Progenitor cell of endocrine pancreas (in vitro differentiated cells): ENCODE measurements around the gene RASSF5. TPM values are rescaled to one million over a fixed set of nuclear protein-coding genes. Genes with fewer than 3 reads are reported as not detected.

Experiments used
- DNase-seq: peaks from one replicate; pipeline ENCODE4 v3.0.0; 2021; ENCODE audit warnings: low spot score; ENCODE audit not compliant: unreplicated experiment
- H3K27ac Mint-ChIP-seq: 2 replicates; pipeline ENCODE4 v1.8.0; 2021; ENCODE audit warnings: mild to moderate bottlenecking, moderate library complexity, mixed read lengths
- H3K27me3 Mint-ChIP-seq: 2 replicates; pipeline ENCODE4 v1.8.0; 2021; ENCODE audit warnings: mixed read lengths
- H3K36me3 Mint-ChIP-seq: 2 replicates; pipeline ENCODE4 v1.8.0; 2022; ENCODE audit warnings: mixed read lengths; ENCODE audit not compliant: insufficient read depth
- H3K4me1 Mint-ChIP-seq: 2 replicates; pipeline ENCODE4 v1.8.0; 2021; ENCODE audit warnings: low read depth, mixed read lengths
- H3K4me3 Mint-ChIP-seq: 2 replicates; pipeline ENCODE4 v1.8.0; 2021; ENCODE audit warnings: low read depth, mild to moderate bottlenecking, moderate library complexity, mixed read lengths
- H3K9me3 Mint-ChIP-seq: 2 replicates; pipeline ENCODE4 v1.8.0; 2021; ENCODE audit warnings: low read depth, mixed read lengths
- CTCF ChIP-seq: fragments of 200-600 bp; sonication (generic); IDR thresholded peaks from one replicate; pipeline ENCODE4 v1.5.0; 2021; ENCODE audit warnings: antibody characterized with exemption, mild to moderate bottlenecking; ENCODE audit not compliant: unreplicated experiment
- total RNA-seq: library from RNA; stranded (reverse); gene quantifications from 2 replicates; pipeline ENCODE4 v1.2.1, GENCODE V29; 2021

The RASSF5 gene
- total RNA-seq, 1 donor from 2014 or later, result 7.0 TPM

DNA sequence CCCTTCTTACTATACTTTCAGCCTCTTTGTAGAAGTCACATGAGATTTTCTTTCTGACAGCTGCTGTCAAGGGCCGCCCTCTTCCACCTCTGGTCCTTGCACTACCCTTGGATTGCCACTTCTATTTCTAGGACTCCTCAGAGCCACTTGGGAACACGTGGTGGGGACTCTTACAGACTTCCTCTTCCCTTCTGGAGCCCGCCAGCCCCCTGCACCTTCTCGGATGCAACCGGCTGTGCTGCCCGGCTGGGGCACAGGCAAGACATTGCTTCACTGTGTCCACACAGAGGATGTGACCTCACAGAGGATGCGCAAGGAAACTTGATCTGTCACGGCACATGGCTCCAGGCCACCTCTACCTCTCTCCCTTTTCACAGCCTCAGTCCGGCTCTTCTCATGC is 39.4 kb upstream of the RASSF5 start:
- Mint-ChIP-seq H3K4me1 (peaks cover 10% of the 10 kb centered on the region), H3K36me3 (peaks cover 2% of the 10 kb centered on the region), H3K9me3 (no peaks in the 10 kb centered on the region), H3K27me3 (peaks cover 38% of the 10 kb centered on the region), H3K4me3 (no peak overlapping the region), H3K27ac (no peak overlapping the region)
- DNase-seq, result no peak
- TF ChIP-seq CTCF, result no peak

DNA sequence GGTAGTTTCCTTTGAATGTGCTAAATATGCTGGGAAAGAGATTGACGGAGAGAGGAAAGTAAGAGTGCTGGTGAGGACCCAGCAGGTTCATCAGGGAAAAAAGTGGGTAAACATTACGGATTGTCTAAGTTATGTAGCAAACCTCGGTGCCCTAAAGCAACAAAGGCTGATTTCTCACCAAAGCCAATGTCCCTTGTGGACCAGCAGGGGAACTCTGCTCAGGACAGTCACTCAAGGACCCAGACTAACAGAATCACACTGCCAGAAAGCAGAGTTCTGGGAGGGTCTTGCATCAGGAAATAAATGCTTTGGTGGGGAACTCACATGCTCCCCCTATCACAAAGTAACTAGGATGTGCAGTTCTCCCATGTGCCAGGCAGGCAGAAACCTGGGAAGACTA is 38.8 kb upstream of the RASSF5 start:
- H3K9me3 Mint-ChIP-seq, result no peaks in the 10 kb centered on the region
- peaks cover 10% of the 10 kb centered on the region for H3K4me1 Mint-ChIP-seq
- H3K4me3 Mint-ChIP-seq, result no peak overlapping the region

DNA sequence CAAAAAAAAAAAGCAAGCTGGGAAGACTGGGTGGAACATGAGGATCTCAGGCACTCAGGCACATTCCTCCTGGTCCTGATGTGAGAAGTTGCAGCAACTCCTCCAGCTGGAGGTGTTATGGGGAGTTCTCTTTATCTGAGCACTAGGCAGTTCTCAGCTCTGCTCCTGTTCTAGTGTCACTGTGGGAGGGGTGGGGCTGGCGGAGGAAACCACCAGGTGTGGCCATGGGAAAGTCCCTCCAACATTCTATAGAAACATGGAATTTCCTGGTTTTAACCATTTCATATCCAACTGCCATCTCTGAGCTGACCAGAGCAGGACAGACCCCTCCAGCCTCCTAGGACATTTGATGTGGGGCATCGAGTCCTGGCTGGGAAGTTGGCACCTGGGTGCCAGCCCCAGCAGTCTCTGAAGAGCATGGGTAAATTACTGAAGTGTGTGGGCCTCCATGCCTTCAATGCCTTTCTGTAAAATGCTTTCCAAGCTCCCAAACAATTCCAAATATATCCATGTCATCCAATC is 37.9 kb upstream of the RASSF5 start:
- H3K27ac Mint-ChIP-seq, result no peak overlapping the region
- no peak for DNase-seq
- no peak for TF ChIP-seq CTCF
- H3K36me3 Mint-ChIP-seq, result no peaks in the 10 kb centered on the region
- no peak overlapping the region for H3K4me3 Mint-ChIP-seq
- H3K4me1 Mint-ChIP-seq, result peaks cover 10% of the 10 kb centered on the region
- H3K9me3 Mint-ChIP-seq, result no peaks in the 10 kb centered on the region
- H3K27me3 Mint-ChIP-seq, result peaks cover 41% of the 10 kb centered on the region

More for the DNA sequence above, 38.8 kb upstream of the RASSF5 start:
- Mint-ChIP-seq H3K36me3 (no peaks in the 10 kb centered on the region), H3K27ac (no peak overlapping the region), H3K27me3 (peaks cover 41% of the 10 kb centered on the region)
- TF ChIP-seq CTCF, result peak; percentile 29
- DNase-seq, result no peak

- no peaks in the 10 kb centered on the region for H3K9me3 Mint-ChIP-seq
- no peak for DNase-seq
- no peak within 1 kb of the TSS for H3K27ac Mint-ChIP-seq
- H3K36me3 Mint-ChIP-seq, result peaks cover under 1% of the 10 kb centered on the region
- peak; percentile 25 for TF ChIP-seq CTCF
- H3K4me3 Mint-ChIP-seq, result peak within 1 kb of the TSS; percentile 68
- peaks cover 41% of the 10 kb centered on the region for H3K27me3 Mint-ChIP-seq
- peaks cover 10% of the 10 kb centered on the region for H3K4me1 Mint-ChIP-seq
These were observed 37.2 kb upstream of the RASSF5 start, which contains the start of gene IKBKE for GRCh38 chr1:206469933-206470691. Gene IKBKE (plus strand): TSS chr1:206470476. CDS start chr1:206473228, 2,752 bp downstream.

DNA sequence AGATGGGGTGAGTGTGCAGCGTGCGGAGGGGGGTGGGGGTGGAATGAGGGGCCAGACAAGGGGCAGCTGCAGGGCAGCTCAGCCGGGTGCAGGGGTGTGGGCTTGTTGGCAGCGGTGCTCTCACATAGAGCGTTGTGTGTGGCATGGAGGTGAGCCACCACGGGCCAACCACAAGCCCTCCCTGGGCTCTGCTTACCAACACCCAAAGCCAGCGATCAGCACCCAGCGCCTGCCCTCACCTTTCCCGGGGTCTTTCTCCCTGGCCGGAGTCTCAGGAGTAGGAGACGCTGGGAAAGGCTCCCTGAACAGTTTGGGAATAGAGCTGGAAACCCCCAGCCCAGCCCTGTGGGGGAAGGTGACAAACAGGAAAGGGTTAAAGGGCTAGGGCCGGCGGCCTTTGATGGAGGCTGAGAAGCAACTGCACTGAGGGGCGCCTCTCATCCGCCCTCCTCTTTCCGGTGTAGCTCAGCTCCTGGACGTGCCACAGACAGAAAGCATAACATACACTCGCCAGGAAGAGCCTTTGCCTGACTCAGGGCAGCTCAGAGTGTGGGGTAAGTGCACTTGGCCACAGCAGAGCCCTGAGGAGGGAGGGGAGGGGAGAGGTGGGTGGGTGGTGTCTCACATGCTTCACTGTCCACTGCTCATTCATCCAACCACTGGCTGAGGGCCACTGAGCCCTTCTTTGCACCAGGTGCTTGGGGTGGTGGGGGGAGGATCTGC is 36.5 kb upstream of the RASSF5 start:
- Mint-ChIP-seq H3K9me3 (no peaks in the 10 kb centered on the region), H3K27me3 (peaks cover 41% of the 10 kb centered on the region), H3K4me3 (peak overlapping the region; percentile 68), H3K4me1 (peaks cover 10% of the 10 kb centered on the region), H3K36me3 (peaks cover 2% of the 10 kb centered on the region), H3K27ac (no peak overlapping the region)
- DNase-seq, result no peak
- no peak for TF ChIP-seq CTCF
